Measurements from ENCODE around the gene PRRG4.
"Not testable (repeated sequence)": the region's sequence is repeated elsewhere in the genome, so short reads cannot be mapped to it uniquely, and the experiment has no call there.

PRRG4 gene

GRCh38 chr11:32874132-32874531, 44.4 kb downstream of the PRRG4 start:
- no peak for TF ChIP-seq CTCF (IDR thresholded peaks at IDR 0.05; ENCODE audit: low read depth, low read length, missing control alignments)
- H3K4me3 ChIP-seq (replicated peaks; ENCODE audit: low read depth, low read length) = no peak overlapping the region
- DNase-seq (ENCODE audit: extremely low read depth, low read depth) = no peak

GRCh38 chr11:32881286-32881685, 51.6 kb downstream of the PRRG4 start:
- TF ChIP-seq CTCF (IDR thresholded peaks at IDR 0.05; ENCODE audit: low read depth, low read length, missing control alignments) = no peak
- no peak for DNase-seq (ENCODE audit: extremely low read depth, low read depth)
- no peak overlapping the region for H3K4me3 ChIP-seq (replicated peaks; ENCODE audit: low read depth, low read length)

- TF ChIP-seq CTCF (IDR thresholded peaks at IDR 0.05; ENCODE audit: low read depth, low read length, missing control alignments) = no peak
- DNase-seq (ENCODE audit: extremely low read depth, low read depth) = no peak
- no peak overlapping the region for H3K4me3 ChIP-seq (replicated peaks; ENCODE audit: low read depth, low read length)
Observed at GRCh38 chr11:32883421-32883820, 53.7 kb downstream of the PRRG4 start.

GRCh38 chr11:32884023-32884422, 54.3 kb downstream of the PRRG4 start:
- no peak for TF ChIP-seq CTCF (IDR thresholded peaks at IDR 0.05; ENCODE audit: low read depth, low read length, missing control alignments)
- no peak for DNase-seq (ENCODE audit: extremely low read depth, low read depth)
- H3K4me3 ChIP-seq (replicated peaks; ENCODE audit: low read depth, low read length) = no peak overlapping the region

GRCh38 chr11:32884770-32885384, 55.1 kb downstream of the PRRG4 start:
- no peak for DNase-seq (ENCODE audit: extremely low read depth, low read depth)
- H3K4me3 ChIP-seq (replicated peaks; ENCODE audit: low read depth, low read length) = no peak overlapping the region
- peak; percentile 43 for TF ChIP-seq CTCF (IDR thresholded peaks at IDR 0.05; ENCODE audit: low read depth, low read length, missing control alignments)

GRCh38 chr11:32885556-32885955, 55.8 kb downstream of the PRRG4 start:
- H3K4me3 ChIP-seq (replicated peaks; ENCODE audit: low read depth, low read length) = no peak overlapping the region
- no peak for DNase-seq (ENCODE audit: extremely low read depth, low read depth)
- TF ChIP-seq CTCF (IDR thresholded peaks at IDR 0.05; ENCODE audit: low read depth, low read length, missing control alignments) = no peak

GRCh38 chr11:32886180-32886579, 56.5 kb downstream of the PRRG4 start:
- TF ChIP-seq CTCF (IDR thresholded peaks at IDR 0.05; ENCODE audit: low read depth, low read length, missing control alignments) = no peak
- H3K4me3 ChIP-seq (replicated peaks; ENCODE audit: low read depth, low read length) = no peak overlapping the region
- DNase-seq (ENCODE audit: extremely low read depth, low read depth) = no peak

GRCh38 chr11:32887707-32888383, 58.1 kb downstream of the PRRG4 start:
- H3K4me3 ChIP-seq (replicated peaks; ENCODE audit: low read depth, low read length); DNase-seq (ENCODE audit: extremely low read depth, low read depth): not testable (repeated sequence)

GRCh38 chr11:32888384-32888710, 58.6 kb downstream of the PRRG4 start:
- DNase-seq (ENCODE audit: extremely low read depth, low read depth); H3K4me3 ChIP-seq (replicated peaks; ENCODE audit: low read depth, low read length): not testable (repeated sequence)
